ENCODE data around the gene GGT5.

- TF ChIP-seq, protein P1, sequence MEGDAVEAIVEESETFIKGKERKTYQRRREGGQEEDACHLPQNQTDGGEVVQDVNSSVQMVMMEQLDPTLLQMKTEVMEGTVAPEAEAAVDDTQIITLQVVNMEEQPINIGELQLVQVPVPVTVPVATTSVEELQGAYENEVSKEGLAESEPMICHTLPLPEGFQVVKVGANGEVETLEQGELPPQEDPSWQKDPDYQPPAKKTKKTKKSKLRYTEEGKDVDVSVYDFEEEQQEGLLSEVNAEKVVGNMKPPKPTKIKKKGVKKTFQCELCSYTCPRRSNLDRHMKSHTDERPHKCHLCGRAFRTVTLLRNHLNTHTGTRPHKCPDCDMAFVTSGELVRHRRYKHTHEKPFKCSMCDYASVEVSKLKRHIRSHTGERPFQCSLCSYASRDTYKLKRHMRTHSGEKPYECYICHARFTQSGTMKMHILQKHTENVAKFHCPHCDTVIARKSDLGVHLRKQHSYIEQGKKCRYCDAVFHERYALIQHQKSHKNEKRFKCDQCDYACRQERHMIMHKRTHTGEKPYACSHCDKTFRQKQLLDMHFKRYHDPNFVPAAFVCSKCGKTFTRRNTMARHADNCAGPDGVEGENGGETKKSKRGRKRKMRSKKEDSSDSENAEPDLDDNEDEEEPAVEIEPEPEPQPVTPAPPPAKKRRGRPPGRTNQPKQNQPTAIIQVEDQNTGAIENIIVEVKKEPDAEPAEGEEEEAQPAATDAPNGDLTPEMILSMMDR (IDR thresholded peaks at IDR 0.05), result no peak
- TF ChIP-seq POLR2A (IDR thresholded peaks at IDR 0.05), result no peak
Measured at GRCh38 chr22:24233235-24233634, 11.6 kb downstream of the GGT5 start.

Measured in vagina (tissue), 2 donors.